ENCODE measurements around the gene FRMD1. TPM values are rescaled to one million over a fixed set of nuclear protein-coding genes. Genes with fewer than 3 reads are reported as not detected.

FRMD1 gene
- total RNA-seq, 1 experiment from 2014 or later: not detected

DNA sequence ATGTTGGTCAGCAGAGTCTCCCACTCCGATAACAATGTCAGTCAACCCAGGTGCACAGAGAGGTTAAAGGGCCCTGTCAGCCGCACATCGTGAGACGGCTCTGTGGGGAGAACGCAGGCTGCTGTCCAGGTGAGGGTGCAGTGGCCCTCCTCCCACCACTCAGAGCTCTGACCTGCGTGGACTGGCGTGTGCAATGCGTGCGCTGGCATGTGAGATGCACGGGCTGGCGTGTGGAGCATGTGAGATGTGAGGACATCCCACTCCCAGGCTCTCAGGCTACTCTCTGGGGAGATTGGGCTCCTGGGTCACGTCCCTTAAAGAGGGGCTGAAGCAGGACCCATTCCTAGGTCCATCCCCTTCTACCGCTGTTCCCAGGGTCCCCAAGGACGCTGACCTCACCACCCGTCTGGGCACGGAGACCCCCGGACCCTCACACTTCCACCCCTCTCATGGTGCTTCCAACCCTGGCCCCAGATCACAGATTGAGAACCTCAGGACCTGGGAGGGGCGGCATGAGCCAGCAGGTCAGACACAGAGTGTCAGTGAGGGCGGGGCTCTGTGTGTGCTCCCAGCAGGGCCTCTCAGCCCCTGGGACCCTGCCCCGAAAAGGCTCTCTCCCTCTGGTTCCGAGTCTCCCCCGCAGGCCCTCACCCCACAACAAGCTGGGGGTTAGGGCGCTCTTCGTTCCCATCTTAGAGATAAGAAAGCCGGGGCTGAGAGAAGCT, 8.6 kb upstream of the FRMD1 start:
- intact Hi-C loops (cut with micrococcal nuclease): no loop called here
- Histone ChIP-seq H3K27ac (ENCODE audit: low read depth, low read length) (no peak overlapping the region), H3K27me3 (ENCODE audit: insufficient read depth, low read length) (peaks cover 7% of the 10 kb centered on the region; the same call in 1 of the 2 replicates), H3K9me2 (ENCODE audit: insufficient read depth) (no peaks in the 10 kb centered on the region), H2AFZ (ENCODE audit: low read depth, low read length, poor library complexity, severe bottlenecking) (no peak overlapping the region), H3K4me2 (ENCODE audit: low read length) (no peak overlapping the region), H3K9me3 (ENCODE audit: control insufficient read depth in 1 of 2, insufficient read depth in 1 of 2, low read depth in 1 of 2, low read length in 2 of 2) (no peaks in the 10 kb centered on the region), H3K4me3 (replicated peaks in 1 of 2; ENCODE audit: low read depth in 1 of 2, low read length in 2 of 2) (no peak overlapping the region), H3K4me1 (ENCODE audit: control insufficient read depth in 1 of 2, insufficient read depth in 2 of 2, low read length in 2 of 2) (peaks cover 0 to 4% of the 10 kb centered on the region in 2 experiments; a peak in 1 of 4 replicates), H3K9ac (ENCODE audit: low read length) (no peak overlapping the region), H4K20me1 (ENCODE audit: insufficient read depth) (no peaks in the 10 kb centered on the region), H3K36me3 (ENCODE audit: control insufficient read depth in 1 of 2, insufficient read depth in 2 of 2, low read length in 2 of 2) (no peaks in the 10 kb centered on the region), H3K79me2 (ENCODE audit: insufficient read depth, low read length) (no peaks in the 10 kb centered on the region)
- ATAC-seq (no peak), DNase-seq (ENCODE audit: low read depth, low spot score) (no peak)
- RAD21 ChIA-PET (ENCODE audit: low non-redundant PET in 1 of 2, low total read pairs in 2 of 2, uncharacterized antibody in 2 of 2, unreplicated experiment in 2 of 2): no interaction called here
- POLR2A ChIA-PET: no interaction called here
- no TSS peak for BruUV-seq (replicated peaks)
- CTCF ChIA-PET: no interaction called here
- TF ChIP-seq SIN3A (IDR thresholded peaks at IDR 0.05; ENCODE audit: low read depth) (no peak), CBX3 (IDR thresholded peaks at IDR 0.05; ENCODE audit: low read depth) (no peak), ZFX (IDR thresholded peaks at IDR 0.05) (no peak), SP1 (IDR thresholded peaks at IDR 0.05; ENCODE audit: low read depth) (no peak), EGR1 (IDR thresholded peaks at IDR 0.05; ENCODE audit: low read depth) (no peak), POLR2A (IDR thresholded peaks at IDR 0.05; ENCODE audit: borderline replicate concordance, extremely low read depth, insufficient read depth, insufficient read length) (no peak), REST (IDR thresholded peaks at IDR 0.05; ENCODE audit: low read depth) (no peak), RAD21 (IDR thresholded peaks at IDR 0.05; ENCODE audit: low read depth) (no peak), JUND (IDR thresholded peaks at IDR 0.05) (no peak), ELF1 (IDR thresholded peaks at IDR 0.05; ENCODE audit: borderline replicate concordance, low read depth) (no peak), SRF (IDR thresholded peaks at IDR 0.05; ENCODE audit: low read depth) (no peak), CEBPB (IDR thresholded peaks at IDR 0.05; ENCODE audit: low read depth) (no peak), TCF7L2 (IDR thresholded peaks at IDR 0.05; ENCODE audit: borderline replicate concordance, extremely low read depth, insufficient read depth, insufficient read length) (no peak), POLR2AphosphoS5 (IDR thresholded peaks at IDR 0.05; ENCODE audit: low read depth, low read length) (no peak), ZNF274 (IDR thresholded peaks at IDR 0.05; ENCODE audit: low read depth, low read length) (no peak)
- TF ChIP-seq, protein P1, sequence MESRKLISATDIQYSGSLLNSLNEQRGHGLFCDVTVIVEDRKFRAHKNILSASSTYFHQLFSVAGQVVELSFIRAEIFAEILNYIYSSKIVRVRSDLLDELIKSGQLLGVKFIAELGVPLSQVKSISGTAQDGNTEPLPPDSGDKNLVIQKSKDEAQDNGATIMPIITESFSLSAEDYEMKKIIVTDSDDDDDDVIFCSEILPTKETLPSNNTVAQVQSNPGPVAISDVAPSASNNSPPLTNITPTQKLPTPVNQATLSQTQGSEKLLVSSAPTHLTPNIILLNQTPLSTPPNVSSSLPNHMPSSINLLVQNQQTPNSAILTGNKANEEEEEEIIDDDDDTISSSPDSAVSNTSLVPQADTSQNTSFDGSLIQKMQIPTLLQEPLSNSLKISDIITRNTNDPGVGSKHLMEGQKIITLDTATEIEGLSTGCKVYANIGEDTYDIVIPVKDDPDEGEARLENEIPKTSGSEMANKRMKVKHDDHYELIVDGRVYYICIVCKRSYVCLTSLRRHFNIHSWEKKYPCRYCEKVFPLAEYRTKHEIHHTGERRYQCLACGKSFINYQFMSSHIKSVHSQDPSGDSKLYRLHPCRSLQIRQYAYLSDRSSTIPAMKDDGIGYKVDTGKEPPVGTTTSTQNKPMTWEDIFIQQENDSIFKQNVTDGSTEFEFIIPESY (IDR thresholded peaks at IDR 0.05; ENCODE audit: extremely low read depth, insufficient replicate concordance, low read length): no peak
- TF ChIP-seq, protein P2, sequence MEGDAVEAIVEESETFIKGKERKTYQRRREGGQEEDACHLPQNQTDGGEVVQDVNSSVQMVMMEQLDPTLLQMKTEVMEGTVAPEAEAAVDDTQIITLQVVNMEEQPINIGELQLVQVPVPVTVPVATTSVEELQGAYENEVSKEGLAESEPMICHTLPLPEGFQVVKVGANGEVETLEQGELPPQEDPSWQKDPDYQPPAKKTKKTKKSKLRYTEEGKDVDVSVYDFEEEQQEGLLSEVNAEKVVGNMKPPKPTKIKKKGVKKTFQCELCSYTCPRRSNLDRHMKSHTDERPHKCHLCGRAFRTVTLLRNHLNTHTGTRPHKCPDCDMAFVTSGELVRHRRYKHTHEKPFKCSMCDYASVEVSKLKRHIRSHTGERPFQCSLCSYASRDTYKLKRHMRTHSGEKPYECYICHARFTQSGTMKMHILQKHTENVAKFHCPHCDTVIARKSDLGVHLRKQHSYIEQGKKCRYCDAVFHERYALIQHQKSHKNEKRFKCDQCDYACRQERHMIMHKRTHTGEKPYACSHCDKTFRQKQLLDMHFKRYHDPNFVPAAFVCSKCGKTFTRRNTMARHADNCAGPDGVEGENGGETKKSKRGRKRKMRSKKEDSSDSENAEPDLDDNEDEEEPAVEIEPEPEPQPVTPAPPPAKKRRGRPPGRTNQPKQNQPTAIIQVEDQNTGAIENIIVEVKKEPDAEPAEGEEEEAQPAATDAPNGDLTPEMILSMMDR (IDR thresholded peaks at IDR 0.05 in 2 of 3, conservative IDR thresholded peaks at IDR 0.05 in 1 of 3; ENCODE audit: borderline replicate concordance in 1 of 3, insufficient read depth in 1 of 3, low read depth in 2 of 3, low read length in 2 of 3): no peak

Measured in HCT116 (cell line).